Kidney glomerular epithelial cell (primary cell): Measurements from ENCODE around the gene FAM131A.

ENCODE experiments used
- DNase-seq: peaks from one replicate; lab custom pipeline; 2025; lab: John Stamatoyannopoulos, UW

FAM131A gene

DNA sequence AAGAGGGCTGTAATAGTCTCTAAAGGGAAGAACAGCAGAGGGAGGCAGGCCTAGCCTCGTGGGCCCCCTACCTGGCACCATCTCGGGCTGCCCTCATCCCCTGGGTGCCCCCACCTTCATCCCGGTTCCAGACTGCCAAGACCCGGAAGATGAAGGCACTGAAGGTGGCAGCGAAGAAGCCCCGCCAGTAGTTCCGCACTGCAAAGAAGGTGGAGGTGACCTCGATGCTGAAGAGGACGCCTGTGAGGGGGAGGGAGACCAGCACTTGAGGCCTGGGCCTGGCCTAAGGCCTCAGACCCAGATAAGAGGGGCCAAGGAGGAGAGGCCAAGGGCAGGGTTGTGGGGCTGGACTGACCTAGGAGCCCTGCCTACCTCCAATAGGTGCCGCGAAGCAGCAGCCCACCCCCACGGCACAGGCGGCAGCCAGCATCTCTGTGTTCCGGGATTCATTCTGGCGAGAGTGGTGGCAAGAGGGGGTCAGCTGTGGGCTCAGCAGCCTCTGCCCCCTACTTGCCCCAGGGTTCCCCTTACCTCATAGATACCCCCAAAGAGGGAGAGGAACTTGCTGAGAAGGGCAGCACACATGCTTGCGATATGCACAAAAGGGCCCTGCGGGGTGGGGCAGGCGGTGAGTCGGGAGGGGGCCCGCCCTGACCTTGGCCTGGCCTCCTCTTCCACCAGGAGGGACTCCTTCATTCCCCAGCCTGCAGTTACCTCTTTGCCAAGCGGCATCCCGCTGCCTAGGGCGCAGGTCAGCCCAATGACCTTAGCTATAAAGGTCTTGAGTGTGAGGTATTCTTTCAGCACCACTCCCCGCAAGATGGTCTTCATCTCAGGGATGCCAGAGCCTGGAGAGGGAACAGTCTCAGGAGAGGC is 20.1 kb downstream of the FAM131A start:
- DNase-seq = no peak

DNA sequence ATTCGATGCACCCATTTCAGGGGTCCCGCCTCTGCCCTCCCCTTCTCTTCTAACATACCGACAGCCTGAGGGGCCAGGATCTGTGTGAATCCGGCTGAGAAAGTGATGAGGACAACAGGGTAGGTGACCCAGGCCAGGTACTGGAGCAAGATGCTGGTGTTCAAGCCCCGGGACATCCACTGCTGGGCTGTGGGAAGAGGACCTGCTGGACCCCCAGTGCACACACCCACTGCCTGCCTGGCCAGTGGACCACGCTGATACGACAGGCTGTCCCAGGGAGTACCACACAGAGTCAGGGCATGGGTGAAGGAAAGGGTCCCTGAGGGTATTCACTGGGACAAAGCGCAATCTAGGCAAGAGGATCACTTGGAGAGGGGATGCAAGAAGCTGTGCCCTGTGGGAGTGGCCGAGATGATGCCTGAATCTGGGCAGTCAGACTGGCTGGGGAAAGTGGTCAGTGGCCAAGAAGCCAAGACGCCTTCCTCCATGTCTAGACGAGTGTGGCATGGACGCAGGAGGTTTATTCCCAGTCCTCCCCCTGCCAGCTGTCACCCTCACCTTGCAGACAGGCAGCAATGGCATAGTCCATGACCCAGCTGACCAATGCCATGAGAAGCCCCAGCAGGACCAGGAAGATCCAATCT is 20.8 kb downstream of the FAM131A start:
- no peak for DNase-seq

DNA sequence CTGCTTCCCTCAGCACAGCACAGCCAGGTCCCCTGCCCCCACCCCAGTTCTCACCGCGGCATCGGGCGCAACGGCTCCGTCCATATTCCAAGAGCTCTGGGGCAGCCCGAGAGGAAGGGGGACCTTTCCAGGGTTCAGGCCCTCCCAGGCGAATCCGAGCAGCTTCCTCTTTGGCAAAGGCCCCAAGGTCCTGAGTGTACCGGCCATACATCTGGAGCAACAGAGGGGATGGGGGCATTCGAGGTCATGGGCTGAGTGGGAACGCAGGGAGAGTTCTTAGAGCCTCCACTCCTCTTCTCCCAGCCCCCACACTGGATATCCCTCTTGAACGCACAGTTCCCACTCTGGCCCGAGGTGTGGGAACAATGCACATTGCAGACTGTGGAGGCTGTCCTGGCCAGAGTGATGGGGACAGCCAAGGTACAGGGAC is 21.5 kb downstream of the FAM131A start:
- DNase-seq = no peak

DNA sequence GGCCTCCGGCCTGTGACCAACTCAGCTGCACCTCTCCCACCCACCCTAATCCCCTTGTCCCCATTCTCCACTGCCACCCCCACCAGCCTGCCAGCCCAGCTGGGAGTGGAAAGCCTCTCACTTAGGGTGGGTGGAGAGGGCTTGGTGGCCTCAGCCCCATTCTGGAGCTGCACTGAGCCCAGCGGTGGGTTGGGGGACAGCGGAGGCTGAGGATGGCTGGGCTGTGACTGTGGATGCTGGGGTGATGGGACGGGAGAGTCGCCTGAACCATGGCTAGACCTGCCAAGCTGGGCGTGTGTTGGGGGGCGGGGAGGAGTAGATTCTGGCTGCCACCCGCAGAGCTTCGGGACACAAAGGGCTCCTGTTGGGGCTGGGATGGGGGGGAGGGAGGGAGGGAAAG is 22.2 kb downstream of the FAM131A start:
- DNase-seq = no peak

DNA sequence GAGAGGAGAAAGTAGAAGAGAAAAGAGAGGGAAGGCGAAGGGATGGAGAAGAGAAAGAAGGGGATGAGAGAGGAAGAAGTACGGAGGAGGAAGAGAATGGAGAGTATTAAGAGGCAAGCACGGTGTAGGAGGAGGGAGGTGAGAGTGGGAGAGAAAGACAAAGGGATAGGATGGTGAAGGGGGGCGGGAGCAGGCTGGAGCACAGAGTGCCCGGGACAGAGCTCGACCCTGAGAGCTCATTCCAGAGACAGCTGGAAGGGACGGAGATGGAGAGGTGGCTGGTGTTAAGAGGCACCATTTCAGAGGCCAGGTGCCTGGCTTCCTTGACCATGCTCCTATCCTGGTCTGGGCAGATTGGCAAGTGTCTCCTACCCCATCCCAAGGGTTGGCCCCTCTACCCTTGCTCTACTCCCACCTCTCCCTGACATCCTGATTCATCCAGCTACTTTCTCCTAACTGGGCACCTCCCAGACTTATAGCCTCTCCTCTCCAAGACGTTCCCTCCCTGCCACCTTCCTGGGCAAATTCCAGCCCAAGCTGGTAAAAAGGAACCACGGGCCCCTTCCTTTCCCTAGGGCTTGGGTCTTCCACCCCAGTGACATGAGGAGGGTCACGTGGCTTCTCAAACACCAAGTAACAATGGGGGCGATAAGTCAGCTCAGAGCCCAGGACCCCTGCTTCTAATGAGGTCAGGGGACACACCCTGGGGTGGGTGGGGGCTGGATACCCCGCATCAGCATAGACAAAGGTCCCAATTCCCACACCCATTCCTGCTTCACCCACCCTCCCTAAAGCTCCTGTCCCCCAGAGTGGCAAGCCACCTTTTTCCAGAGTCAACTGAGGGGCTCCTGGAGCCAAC is 22.9 kb downstream of the FAM131A start:
- no peak for DNase-seq

DNA sequence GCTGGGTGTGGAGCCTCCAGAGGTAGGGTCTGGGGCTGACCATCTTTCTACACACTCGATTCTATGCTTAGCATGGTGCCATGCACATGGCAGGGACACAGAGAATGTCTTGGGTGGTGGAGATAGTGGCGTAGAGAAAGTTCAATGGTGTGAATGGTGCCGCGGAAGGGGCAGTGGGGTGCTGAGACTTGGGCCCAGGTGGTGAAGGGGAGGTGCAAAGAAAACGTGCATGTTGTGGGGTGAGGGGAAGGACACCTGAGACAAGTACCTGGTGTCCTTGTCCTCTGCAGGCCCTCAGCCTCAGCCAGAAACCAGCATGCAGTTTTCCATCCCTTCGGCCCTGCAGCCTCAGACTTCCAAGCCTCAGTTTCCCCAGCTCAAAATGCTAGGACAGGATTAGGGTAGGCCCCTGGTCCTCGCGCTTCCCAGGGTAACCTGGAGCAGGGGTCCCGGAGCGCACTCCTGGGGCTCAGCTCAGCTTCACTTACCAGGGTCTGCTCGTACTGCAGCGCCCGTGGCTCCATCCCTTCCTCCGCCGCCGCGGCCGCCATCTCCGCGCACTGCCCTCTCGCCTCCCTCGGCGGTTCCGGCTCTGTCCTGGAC is 23.6 kb downstream of the FAM131A start:
- DNase-seq = no peak

DNA sequence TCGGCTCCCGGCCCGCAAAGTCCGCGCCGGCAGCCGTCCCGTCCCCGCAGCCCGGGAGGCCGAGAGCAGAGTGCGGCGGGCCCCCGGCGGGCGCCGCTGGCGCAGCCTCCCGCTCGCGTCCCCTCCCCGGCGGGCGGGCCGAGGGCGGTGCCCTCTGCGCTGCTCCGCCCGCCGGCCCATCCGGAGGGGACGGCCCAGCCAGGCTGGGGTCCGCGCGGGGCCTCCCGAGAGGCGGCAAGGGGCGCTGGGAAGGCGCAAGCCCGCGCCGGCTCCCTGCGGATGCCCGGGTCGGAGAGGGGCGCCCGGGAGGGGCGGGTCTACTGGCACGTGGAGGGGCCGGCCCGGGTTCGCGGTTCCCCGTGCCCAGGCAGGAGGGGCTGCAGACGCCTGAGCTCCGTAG is 24.1 kb downstream of the FAM131A start, which contains the start of the genes CLCN2 and POLR2H:
Gene CLCN2 (minus strand): TSS at position 74 of the 400 bp plus-strand sequence. CDS start 126 bp downstream, outside the sequence.
Gene POLR2H (plus strand): TSS at position 179 of the 400 bp plus-strand sequence. CDS start 1,783 bp downstream, outside the sequence.
- peak; percentile 24 for DNase-seq

DNA sequence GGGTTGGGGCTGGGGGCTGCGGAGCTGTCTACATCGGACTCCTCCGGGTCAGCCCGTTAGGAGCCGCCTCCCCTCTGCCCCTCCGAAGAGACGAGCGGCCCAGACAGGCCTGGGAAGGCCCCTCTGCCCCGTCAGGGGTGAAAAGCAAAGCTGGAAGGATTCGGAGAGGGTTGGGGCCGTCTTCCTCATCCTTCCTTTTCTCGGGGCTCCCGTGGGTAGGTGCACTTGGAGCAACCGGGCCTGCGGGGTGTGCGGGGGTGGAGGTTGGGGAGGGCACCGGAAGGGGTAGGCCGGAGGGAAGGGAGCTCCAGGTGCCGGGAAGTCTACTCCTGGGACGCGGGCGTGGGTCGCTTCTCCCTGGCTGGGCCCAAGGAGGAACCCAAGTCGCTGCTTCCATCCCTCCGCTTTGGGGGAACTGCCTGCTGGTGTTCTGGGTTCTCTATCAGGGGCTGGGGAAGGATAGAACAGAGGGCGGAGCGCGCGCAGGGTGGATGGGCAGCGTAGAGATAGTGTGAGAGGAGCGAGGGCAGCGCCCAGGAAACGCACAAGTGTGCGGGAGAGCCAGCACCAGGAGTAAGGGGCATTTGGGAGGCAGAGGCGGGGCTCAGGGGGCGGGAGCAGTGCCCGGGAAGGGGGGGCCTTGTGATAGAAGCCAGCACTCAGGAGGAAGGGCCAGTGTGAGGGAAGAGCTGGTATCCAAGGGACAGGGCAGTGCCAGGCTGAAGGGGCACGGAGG is 24.7 kb downstream of the FAM131A start:
- peak; percentile 41 for DNase-seq

DNA sequence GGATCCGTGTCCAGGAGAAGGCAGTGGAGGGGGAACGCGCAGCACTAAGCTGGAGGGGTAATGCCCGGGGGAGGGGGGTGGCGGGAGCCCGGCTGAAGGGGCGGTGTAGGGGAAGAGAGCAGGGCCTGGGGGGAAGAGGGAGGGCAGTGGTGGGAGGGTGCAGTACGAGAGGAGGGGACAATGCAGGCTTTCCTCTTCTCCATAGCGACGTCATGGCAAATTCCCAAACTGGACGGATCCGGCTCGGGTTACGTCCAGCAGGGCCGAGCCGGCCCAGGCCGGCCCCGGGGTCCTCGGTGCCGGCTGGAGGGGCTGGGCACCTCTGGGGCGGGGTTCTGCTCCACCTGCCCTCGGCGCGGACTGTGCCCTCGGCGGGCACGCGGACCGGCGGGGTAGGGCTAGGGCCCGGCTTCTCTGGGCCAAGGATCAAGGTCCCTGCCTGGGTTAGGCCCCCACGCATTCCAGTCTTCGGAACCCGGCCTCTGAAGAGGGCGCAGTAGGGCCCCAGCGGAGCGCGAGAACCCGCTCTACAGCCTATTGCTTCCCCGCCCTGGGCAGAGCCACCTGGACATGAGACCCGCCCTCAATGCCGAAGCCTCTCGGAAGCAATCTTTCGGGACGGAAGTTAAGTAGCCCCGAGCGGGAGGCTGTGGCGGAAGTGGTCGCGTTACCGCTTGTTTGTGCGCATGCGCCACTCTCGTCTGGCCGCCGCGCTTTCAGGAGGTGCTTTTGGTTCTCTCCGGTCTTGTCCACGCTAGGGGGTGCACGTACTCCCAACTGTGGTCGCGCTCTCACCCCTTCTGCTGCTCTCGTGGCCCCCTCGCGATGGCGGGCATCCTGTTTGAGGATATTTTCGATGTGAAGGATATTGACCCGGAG is 25.5 kb downstream of the FAM131A start:
- DNase-seq = peak; percentile 92

DNA sequence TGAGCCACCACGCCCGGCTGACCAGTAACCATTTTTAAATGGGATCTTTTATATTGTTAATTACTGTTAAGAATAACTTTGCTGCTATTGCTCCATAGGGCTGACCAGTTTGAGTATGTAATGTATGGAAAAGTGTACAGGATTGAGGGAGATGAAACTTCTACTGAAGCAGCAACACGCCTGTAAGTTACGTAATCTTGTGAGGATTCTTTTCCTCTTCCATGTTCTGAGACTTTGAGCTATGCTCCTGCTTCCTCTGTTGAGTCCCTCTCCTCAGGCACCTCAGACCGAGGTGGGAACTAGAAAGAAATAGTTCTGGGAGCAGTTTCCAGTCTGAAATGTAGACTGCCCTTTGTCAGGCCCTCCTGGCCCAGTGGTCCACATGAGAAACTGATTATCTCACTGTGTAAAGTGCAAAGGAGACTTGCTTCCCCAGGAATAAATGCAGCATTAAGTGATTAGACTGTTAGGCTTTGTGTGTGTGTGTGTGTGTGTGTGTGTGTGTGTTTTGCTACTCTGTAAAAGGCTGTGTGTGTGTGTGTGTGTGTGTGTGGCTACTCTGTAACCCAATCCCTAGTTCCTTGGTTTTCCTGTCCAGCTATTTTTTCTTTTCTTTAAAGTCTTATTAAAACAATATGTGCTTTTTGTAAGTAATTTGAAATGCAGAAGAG is 29.4 kb downstream of the FAM131A start:
- no peak for DNase-seq

DNA sequence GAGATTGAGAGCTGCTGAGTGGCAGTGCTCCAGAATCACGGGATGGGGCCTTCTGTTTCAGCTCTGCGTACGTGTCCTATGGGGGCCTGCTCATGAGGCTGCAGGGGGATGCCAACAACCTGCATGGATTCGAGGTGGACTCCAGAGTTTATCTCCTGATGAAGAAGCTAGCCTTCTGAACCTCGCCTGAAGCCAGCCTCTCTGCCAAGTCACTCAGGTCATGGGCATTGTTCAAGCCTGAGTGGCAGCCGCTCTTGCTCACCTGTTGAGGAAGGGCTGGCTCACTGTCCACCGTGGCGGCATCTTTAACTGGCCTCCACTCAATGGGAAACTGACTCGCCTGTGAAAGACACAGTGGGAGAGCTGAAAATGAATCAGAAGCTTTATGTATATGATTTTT is 30.7 kb downstream of the FAM131A start:
- DNase-seq = no peak

DNA sequence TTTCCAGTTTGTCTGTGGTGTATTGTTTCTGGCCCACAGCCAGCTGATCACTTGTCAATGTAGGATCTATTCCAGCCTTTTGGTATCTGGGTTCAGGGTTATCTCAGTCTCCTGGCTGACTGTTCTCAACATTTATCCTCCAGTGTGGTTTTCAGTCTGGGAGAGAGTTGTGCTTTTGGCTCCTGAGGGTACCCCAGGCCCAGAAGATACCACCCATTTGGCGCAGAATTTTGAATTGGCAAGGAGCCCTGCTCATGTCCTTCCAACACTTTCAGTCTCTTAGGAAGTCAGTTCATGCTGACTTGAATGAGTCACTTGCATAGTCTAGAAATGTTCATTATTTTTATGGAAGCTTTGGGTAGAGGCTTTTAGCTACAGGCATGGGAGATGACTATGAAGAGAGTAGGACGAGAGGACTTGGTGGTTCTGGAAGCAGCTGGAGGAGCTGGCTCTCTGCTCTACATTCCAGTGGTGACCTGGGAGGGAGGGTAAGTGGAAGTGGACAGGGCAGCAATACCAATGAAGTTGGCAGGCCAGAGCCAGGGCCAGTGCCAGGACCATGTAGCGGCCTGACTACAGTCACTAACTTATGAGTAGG is 31.3 kb downstream of the FAM131A start:
- DNase-seq = no peak

DNA sequence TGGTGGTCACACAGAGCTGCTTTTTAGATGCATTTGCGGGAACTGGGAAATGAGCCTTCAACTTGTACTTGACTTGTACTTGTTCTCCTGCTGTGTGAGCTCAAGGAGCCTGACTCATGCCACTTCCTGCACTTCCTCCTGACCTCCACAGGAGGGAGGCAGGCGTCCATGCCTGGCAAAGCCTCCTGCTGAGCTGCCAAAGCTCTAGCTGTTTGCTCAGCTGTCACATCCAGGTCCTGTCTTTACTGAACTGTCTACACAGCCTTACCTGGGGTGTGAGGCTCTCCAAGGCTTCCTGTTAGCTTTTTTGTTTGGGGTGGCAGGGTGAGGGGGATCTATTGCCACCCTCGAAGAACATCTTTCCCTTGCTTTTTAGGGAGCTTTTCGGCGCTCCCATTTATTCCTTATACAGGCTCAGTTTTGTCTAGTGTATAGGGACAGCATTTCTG is 34.2 kb downstream of the FAM131A start:
- DNase-seq = peak; percentile 64

DNA sequence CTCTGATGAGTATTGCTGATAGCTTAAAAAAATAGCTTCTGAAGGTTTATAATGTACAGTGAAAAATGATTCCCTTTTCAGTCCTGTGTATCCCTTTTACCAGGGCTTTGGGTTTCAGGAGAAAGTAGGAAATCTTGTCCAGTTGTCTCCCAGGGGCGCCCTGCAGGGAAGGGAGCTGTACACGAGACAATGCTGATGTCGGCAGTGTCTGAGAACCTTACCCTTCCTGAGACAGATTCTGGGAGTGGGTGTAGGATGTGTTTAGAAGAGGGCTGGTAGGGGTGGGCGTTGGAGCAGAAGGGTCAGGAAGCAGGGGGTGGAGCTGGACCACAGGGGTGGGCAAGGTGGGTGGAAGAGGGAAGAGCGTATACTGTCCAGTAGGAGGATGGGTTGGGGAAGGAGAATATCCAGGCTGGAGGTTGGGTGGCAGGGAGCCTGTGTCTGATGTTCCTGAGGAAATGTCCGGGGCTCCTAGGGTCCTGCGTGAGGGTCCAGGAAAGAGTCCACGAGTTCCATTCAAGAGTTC is 35.0 kb downstream of the FAM131A start:
- DNase-seq = no peak

DNA sequence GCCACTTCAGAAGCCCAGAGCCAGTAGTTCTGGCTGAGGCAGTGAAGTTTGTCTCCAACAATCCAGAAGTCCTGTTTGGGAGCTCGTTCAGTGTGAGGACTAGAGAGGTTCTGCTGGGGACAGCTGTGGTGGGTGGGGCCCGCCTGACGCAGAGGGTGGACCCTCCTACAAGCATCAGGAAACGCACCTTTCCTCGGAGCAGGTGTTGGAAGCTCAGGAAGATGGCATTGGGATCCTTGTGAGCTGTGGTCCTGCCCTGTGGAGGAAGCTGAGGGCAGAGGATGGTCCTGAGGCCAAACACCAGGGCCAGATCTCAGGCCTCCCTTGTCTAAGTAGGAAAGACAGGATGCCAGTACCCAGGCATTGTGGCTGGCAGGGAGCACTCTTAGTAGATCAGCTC is 35.5 kb downstream of the FAM131A start:
- no peak for DNase-seq

DNA sequence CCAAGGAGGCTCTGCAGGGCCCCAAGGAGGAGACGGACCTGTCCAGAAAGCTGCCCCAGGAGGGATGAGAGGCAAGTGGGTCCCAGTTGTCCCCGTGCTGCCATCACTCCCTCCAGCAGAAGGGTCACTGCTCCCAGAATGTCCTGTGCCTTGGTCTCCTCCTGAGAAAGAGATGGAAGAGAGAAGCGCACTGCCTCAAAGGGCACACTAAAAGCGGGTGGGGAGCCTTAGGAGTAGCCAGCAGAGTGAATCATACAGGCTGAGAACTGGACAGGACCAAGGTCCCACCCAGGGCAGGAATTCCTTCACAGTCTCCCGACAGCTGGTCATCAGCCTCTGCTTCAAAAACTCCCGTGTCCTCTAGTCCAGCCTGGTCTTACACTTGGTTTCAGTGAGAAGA is 36.0 kb downstream of the FAM131A start:
- no peak for DNase-seq

DNA sequence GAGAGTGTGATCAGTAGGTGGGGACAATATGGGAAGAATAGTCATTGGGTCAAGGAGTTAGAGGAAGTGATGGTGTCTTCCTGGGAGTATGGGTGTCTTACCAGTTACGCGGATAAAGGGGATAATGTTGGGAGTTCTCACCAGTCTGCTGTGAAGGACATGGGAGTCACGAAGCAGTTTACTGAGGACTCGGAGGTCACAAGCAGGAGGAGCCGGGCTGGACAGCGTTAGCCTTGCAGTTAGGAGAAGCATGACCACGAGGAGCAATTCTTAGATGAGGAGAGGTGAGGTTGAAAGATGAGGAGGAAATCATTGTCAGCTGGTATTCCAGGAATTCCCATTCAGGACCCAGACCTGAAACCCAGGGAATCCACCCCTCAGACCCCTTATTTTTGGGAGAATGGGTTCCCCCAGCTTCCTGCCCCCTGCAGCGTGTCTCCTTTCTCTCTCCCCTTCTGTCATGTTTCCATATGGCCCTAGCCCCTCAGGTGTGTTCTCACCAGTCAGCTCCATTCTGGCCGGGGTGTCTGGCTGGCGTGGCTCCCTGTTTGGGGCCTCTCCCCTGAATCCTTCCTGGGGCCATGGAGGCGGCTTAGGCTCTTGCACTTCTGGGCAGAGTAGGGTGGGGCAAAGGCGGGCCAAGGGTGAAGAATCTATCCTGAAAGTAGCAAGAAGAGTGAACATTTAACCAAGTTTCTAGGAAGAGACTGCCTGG is 38.5 kb downstream of the FAM131A start:
- no peak for DNase-seq

DNA sequence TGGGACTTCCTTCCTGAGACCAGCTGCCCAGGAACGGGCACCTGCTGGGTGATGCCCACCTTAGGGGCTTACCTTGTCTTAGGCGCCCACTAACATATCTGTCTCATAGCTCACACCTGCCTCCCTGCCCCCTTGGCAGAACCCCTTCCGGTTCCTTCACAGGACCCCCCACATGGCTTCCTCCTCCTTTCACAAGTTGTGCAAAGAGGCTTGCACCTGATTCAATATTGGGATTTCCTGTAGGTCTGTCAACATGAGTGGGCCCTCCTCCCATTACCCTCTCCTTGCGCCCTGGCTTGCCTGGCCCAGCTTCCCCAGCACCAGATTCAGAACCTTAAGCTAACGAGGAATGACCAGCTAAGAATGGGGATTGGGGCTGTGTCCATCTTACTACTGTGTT is 40.0 kb downstream of the FAM131A start:
- no peak for DNase-seq
